Thyroid gland (tissue), 4 donors: ENCODE measurements around the gene HPD.

Experiments used
- POLR2A ChIP-seq, 2 donors: fragments of 450-650 bp; IDR thresholded peaks; one replicate each; pipeline ENCODE4 v1.6.1; 2017; ENCODE audit warnings: antibody characterized with exemption in 2 of 2, mild to moderate bottlenecking in 2 of 2, moderate library complexity in 1 of 2
- TF ChIP-seq, protein P1 (sequence below), 6 experiments: fragments of 200-600 bp in 3 of 6; fragments of 450-650 bp in 3 of 6; sonication (generic) in 3 of 6; IDR thresholded peaks; one replicate each; pipeline ENCODE4 v1.5.1; 2016 to 2019; ENCODE audit warnings: antibody characterized with exemption in 6 of 6, mild to moderate bottlenecking in 2 of 6, inconsistent platforms in 1 of 6, moderate library complexity in 1 of 6

- TF ChIP-seq, protein P1, sequence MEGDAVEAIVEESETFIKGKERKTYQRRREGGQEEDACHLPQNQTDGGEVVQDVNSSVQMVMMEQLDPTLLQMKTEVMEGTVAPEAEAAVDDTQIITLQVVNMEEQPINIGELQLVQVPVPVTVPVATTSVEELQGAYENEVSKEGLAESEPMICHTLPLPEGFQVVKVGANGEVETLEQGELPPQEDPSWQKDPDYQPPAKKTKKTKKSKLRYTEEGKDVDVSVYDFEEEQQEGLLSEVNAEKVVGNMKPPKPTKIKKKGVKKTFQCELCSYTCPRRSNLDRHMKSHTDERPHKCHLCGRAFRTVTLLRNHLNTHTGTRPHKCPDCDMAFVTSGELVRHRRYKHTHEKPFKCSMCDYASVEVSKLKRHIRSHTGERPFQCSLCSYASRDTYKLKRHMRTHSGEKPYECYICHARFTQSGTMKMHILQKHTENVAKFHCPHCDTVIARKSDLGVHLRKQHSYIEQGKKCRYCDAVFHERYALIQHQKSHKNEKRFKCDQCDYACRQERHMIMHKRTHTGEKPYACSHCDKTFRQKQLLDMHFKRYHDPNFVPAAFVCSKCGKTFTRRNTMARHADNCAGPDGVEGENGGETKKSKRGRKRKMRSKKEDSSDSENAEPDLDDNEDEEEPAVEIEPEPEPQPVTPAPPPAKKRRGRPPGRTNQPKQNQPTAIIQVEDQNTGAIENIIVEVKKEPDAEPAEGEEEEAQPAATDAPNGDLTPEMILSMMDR (IDR thresholded peaks at IDR 0.05) = no peak
- TF ChIP-seq POLR2A (IDR thresholded peaks at IDR 0.05) = no peak
Observed at GRCh38 chr12:121883315-121883660, 24.6 kb upstream of the HPD start.
